Endothelial cell of umbilical vein (primary cell): ENCODE results near the gene FER.
A peak's percentile ranks its signal among the peaks of the same experiment; 100 is the strongest.

Source experiments
- CTCF ChIP-seq, 2 donors: IDR thresholded peaks; 1 replicate in 1 of 2; 2 replicates in 1 of 2; pipeline ENCODE4 v1.5.1; 2011; ENCODE audit warnings: low read length in 2 of 2, mild to moderate bottlenecking in 2 of 2, moderate library complexity in 2 of 2, control low read depth in 1 of 2, inconsistent platforms in 1 of 2, low read depth in 1 of 2; ENCODE audit not compliant: insufficient read depth in 1 of 2; ENCODE audit errors: extremely low read depth in 1 of 2
- FOS ChIP-seq: IDR thresholded peaks from 2 replicates; pipeline ENCODE4 v1.6.1; 2011; ENCODE audit warnings: mild to moderate bottlenecking, low read length, moderate library complexity, borderline replicate concordance; ENCODE audit not compliant: insufficient read depth
- MAX ChIP-seq: IDR thresholded peaks from 2 replicates; pipeline ENCODE4 v1.6.1; 2011; ENCODE audit not compliant: insufficient read depth, insufficient read length
- POLR2A ChIP-seq: IDR thresholded peaks from 2 replicates; pipeline ENCODE4 v1.6.1; 2012; ENCODE audit warnings: low read depth, mild to moderate bottlenecking, control low read depth, low read length

GRCh38 chr5:108735790-108736189, 11.9 kb upstream of the FER start:
- TF ChIP-seq MAX = no peak
- no peak for TF ChIP-seq CTCF (IDR thresholded peaks at IDR 0.05; ENCODE audit: extremely low read depth in 1 of 2, insufficient read depth in 1 of 2, low read depth in 1 of 2, low read length in 2 of 2)
- TF ChIP-seq POLR2A = no peak
- TF ChIP-seq FOS = peak; percentile 71
